IgD-negative memory B cell (primary cell): ENCODE measurements around the gene CHCHD6. TPM values are rescaled to one million over a fixed set of nuclear protein-coding genes. Genes with fewer than 3 reads are reported as not detected.
A peak's percentile ranks its signal among the peaks of the same experiment; 100 is the strongest.

Experiments used
- H3K27ac Mint-ChIP-seq, 3 donors: one replicate each; pipeline ENCODE4 v1.8.0; 2020 to 2022; ENCODE audit warnings: mild to moderate bottlenecking in 3 of 3, mixed read lengths in 3 of 3, moderate library complexity in 1 of 3
- H3K27me3 Mint-ChIP-seq: one replicate; pipeline ENCODE4 v1.8.0; 2021; ENCODE audit warnings: mixed read lengths
- H3K36me3 Mint-ChIP-seq: one replicate; pipeline ENCODE4 v1.8.0; 2020; ENCODE audit warnings: mild to moderate bottlenecking, mixed read lengths
- H3K4me1 Mint-ChIP-seq, 3 donors: one replicate each; pipeline ENCODE4 v1.8.0; 2020 to 2022; ENCODE audit warnings: mixed read lengths in 3 of 3, mild to moderate bottlenecking in 1 of 3
- H3K4me3 Mint-ChIP-seq, 4 donors: one replicate each; pipeline ENCODE4 v1.8.0; 2020 to 2022; ENCODE audit warnings: mild to moderate bottlenecking in 4 of 4, mixed read lengths in 4 of 4, moderate library complexity in 3 of 4
- H3K9me3 Mint-ChIP-seq, 3 donors: one replicate each; pipeline ENCODE4 v1.8.0; 2020 to 2021; ENCODE audit warnings: mixed read lengths in 3 of 3, mild to moderate bottlenecking in 1 of 3
- polyA plus RNA-seq: library from polyadenylated mRNA; unstranded; fragments of 300-500 nt; fragmentation: Illumina TruSeq; gene quantifications from one replicate; pipeline ENCODE4 v1.2.3, GENCODE V29; 2021

The CHCHD6 gene
- polyA plus RNA-seq = 16.6 TPM

GRCh38 chr3:126703512-126704493 is at the start of gene CHCHD6:
Gene CHCHD6, plus strand, starts transcription at chr3:126704240. Its CDS starts 73 bp downstream, at chr3:126704313.
- Mint-ChIP-seq H3K27ac (peak within 1 kb of the TSS; percentile 57 to 94 (median 81)), H3K36me3 (no peaks in the 10 kb centered on the region), H3K27me3 (peaks cover 8% of the 10 kb centered on the region), H3K9me3 (no peaks in the 10 kb centered on the region), H3K4me1 (peaks cover 12 to 19% (median 15%) of the 10 kb centered on the region in 3 donors), H3K4me3 (peak within 1 kb of the TSS; percentile 88 to 98 (median 97))

- Mint-ChIP-seq H3K27ac (peak within 1 kb of the TSS in 1 of 3 donors; percentile 55), H3K36me3 (no peaks in the 10 kb centered on the region), H3K4me1 (peaks cover 1 to 13% (median 5%) of the 10 kb centered on the region in 3 donors), H3K4me3 (peak within 1 kb of the TSS; percentile 84 to 94 (median 92)), H3K27me3 (peaks cover 33% of the 10 kb centered on the region), H3K9me3 (no peaks in the 10 kb centered on the region)
Observed at GRCh38 chr3:126654571-126655383, 49.3 kb upstream of the CHCHD6 start, which contains the start of gene TXNRD3. Gene TXNRD3, minus strand, starts transcription at chr3:126655124.

GRCh38 chr3:126655887-126656286 is 48.2 kb upstream of the CHCHD6 start:
- H3K36me3 Mint-ChIP-seq = no peaks in the 10 kb centered on the region
- peaks cover 28% of the 10 kb centered on the region for H3K27me3 Mint-ChIP-seq
- H3K4me1 Mint-ChIP-seq = peaks cover 1 to 13% (median 5%) of the 10 kb centered on the region in 3 donors
- H3K27ac Mint-ChIP-seq = no peak overlapping the region
- peak overlapping the region; percentile 25 to 94 (median 92) for H3K4me3 Mint-ChIP-seq
- peaks cover 0 to 1% (median 0%) of the 10 kb centered on the region in 3 donors for H3K9me3 Mint-ChIP-seq

GRCh38 chr3:126656371-126657134 is 47.5 kb upstream of the CHCHD6 start:
- Mint-ChIP-seq H3K4me3 (peak overlapping the region in 1 of 4 donors; percentile 15), H3K27ac (no peak overlapping the region), H3K4me1 (peaks cover 1 to 13% (median 5%) of the 10 kb centered on the region in 3 donors)

GRCh38 chr3:126657901-126658300 is 46.1 kb upstream of the CHCHD6 start:
- peaks cover 1 to 13% (median 5%) of the 10 kb centered on the region in 3 donors for H3K4me1 Mint-ChIP-seq
- H3K27ac Mint-ChIP-seq = peak overlapping the region in 1 of 3 donors; percentile 28
- no peaks in the 10 kb centered on the region for H3K36me3 Mint-ChIP-seq
- peaks cover 0 to 6% (median 3%) of the 10 kb centered on the region in 3 donors for H3K9me3 Mint-ChIP-seq
- peak overlapping the region in 1 of 4 donors; percentile 28 for H3K4me3 Mint-ChIP-seq
- peaks cover 29% of the 10 kb centered on the region for H3K27me3 Mint-ChIP-seq

More at GRCh38 chr3:126656371-126657134, 47.5 kb upstream of the CHCHD6 start:
- H3K9me3 Mint-ChIP-seq = peaks cover 0 to 6% (median 3%) of the 10 kb centered on the region in 3 donors
- peaks cover 31% of the 10 kb centered on the region for H3K27me3 Mint-ChIP-seq
- H3K36me3 Mint-ChIP-seq = no peaks in the 10 kb centered on the region

- peaks cover 1 to 9% (median 5%) of the 10 kb centered on the region in 3 donors for H3K4me1 Mint-ChIP-seq
- H3K9me3 Mint-ChIP-seq = peaks cover 0 to 6% (median 3%) of the 10 kb centered on the region in 3 donors
- H3K4me3 Mint-ChIP-seq = no peak overlapping the region
- no peak overlapping the region for H3K27ac Mint-ChIP-seq
- peaks cover 28% of the 10 kb centered on the region for H3K27me3 Mint-ChIP-seq
- no peaks in the 10 kb centered on the region for H3K36me3 Mint-ChIP-seq
Observed at GRCh38 chr3:126658584-126658983, 45.5 kb upstream of the CHCHD6 start.

- H3K27ac Mint-ChIP-seq = no peak overlapping the region
- H3K27me3 Mint-ChIP-seq = peaks cover 26% of the 10 kb centered on the region
- H3K4me1 Mint-ChIP-seq = peaks cover under 1 to 3% (median 1%) of the 10 kb centered on the region in 3 donors
- H3K36me3 Mint-ChIP-seq = no peaks in the 10 kb centered on the region
- peaks cover 0 to 6% (median 3%) of the 10 kb centered on the region in 3 donors for H3K9me3 Mint-ChIP-seq
- no peak overlapping the region for H3K4me3 Mint-ChIP-seq
Observed at GRCh38 chr3:126659915-126660886, 43.8 kb upstream of the CHCHD6 start.

GRCh38 chr3:126661532-126662364 is 42.3 kb upstream of the CHCHD6 start:
- Mint-ChIP-seq H3K4me3 (no peak overlapping the region), H3K9me3 (peaks cover 0 to 6% (median 3%) of the 10 kb centered on the region in 3 donors), H3K27ac (no peak overlapping the region), H3K4me1 (peaks cover 4 to 6% (median 5%) of the 10 kb centered on the region in 3 donors), H3K27me3 (peaks cover 13% of the 10 kb centered on the region), H3K36me3 (no peaks in the 10 kb centered on the region)

- no peak overlapping the region for H3K4me3 Mint-ChIP-seq
- H3K36me3 Mint-ChIP-seq = no peaks in the 10 kb centered on the region
- peaks cover 0 to 6% (median 3%) of the 10 kb centered on the region in 3 donors for H3K9me3 Mint-ChIP-seq
- H3K27me3 Mint-ChIP-seq = peaks cover 13% of the 10 kb centered on the region
- H3K27ac Mint-ChIP-seq = no peak overlapping the region
- H3K4me1 Mint-ChIP-seq = peaks cover 4 to 6% (median 5%) of the 10 kb centered on the region in 3 donors
Observed at GRCh38 chr3:126663257-126663656, 40.8 kb upstream of the CHCHD6 start.

GRCh38 chr3:126663750-126664149 is 40.3 kb upstream of the CHCHD6 start:
- Mint-ChIP-seq H3K9me3 (peaks cover 0 to 6% (median 3%) of the 10 kb centered on the region in 3 donors), H3K27me3 (peaks cover 13% of the 10 kb centered on the region), H3K36me3 (no peaks in the 10 kb centered on the region), H3K27ac (no peak overlapping the region), H3K4me3 (no peak overlapping the region), H3K4me1 (peaks cover 4 to 6% (median 5%) of the 10 kb centered on the region in 3 donors)

- no peak overlapping the region for H3K4me3 Mint-ChIP-seq
- no peak overlapping the region for H3K27ac Mint-ChIP-seq
- no peaks in the 10 kb centered on the region for H3K36me3 Mint-ChIP-seq
- H3K4me1 Mint-ChIP-seq = peaks cover 4 to 6% (median 5%) of the 10 kb centered on the region in 3 donors
- peaks cover 13% of the 10 kb centered on the region for H3K27me3 Mint-ChIP-seq
- H3K9me3 Mint-ChIP-seq = peaks cover 0 to 6% (median 3%) of the 10 kb centered on the region in 3 donors
Observed at GRCh38 chr3:126664591-126665214, 39.3 kb upstream of the CHCHD6 start.
